NCI-H128 (cell line): ENCODE data around the gene PIMREG.
"Not testable (repeated sequence)": the region's sequence is repeated elsewhere in the genome, so short reads cannot be mapped to it uniquely, and the experiment has no call there.

Experiments
- DNase-seq: peaks from one replicate; lab custom pipeline; 2025; ENCODE audit not compliant: unreplicated experiment; lab: John Stamatoyannopoulos, UW

Gene PIMREG

DNA sequence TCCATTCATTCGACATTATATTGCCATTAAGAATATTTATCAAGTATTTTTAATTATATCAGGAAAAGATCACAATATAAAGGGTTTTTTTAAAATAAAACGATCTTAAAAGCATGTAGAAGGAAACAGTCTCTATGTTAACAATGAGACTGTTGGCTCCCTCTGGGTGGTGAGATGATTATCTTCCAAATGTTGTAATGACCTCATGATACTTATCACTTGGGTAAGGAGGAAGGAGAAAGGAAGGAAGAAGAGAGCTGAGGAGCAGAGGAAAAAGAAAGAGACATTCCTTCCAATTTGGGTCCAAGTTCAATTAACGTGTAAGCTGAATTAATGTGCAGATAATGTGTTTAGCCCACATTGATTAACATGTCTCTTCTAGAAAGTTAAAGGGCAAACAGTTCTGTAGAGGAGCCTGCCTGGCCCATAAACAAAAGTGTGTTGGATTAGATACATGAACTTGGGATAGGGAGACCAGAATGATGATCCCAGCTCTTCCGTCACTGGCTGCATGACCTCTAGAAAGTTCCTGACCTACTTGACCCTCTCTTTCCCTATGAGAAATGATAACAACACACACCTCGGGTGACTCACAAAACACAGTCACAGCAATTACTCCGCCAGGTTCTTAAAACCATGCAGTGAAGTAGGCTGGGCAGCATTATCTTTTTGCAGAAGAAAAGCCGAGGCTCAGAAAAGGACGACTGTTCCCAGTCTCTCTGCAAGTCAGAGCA, 32.0 kb downstream of the PIMREG start:
- DNase-seq = no peak

DNA sequence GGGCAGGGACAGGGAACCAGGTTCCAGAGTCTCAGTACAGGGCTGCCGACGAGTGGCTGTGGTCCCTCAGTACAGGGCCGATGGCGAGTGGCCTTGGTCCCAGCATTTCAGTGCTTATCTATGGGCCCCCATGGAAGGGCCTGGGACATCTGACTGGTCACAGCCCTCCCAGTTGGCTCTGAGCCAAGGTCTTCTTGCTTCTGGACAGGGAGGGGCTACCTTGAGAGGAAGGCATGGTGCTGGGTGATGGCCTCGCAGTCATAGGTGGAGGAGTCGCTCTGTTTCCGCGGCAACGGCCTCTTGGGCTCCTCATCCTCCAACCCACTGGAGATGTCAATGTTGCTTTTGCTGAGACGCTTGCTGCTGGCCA, 32.5 kb downstream of the PIMREG start:
- no peak for DNase-seq

DNA sequence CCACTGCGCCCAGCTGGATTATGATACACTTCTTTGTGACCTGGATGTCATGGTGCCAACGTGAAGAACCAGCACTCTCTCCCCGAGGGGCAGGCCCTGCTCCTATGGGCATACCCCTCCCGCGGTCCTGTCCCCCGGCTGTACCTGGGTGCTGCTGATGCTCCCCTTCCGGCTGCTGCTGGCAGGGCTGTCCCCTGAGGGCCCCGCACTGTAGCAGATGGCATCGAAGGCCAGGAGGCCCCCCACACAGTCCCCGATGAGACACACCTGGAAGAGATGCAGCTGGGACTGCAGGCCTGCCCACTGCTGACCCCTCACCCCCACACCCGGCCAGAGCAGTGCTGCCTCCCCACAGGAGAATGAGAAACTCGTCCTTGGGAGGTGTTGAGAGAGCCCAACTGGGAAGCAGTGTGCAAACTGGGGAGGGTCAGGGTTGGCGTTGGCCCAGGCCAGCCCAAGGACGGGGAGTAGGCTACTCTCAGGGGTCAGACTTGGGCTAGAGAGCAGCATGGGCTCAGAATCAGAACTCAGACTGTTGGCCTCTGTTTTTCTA, 33.7 kb downstream of the PIMREG start:
- DNase-seq = no peak

DNA sequence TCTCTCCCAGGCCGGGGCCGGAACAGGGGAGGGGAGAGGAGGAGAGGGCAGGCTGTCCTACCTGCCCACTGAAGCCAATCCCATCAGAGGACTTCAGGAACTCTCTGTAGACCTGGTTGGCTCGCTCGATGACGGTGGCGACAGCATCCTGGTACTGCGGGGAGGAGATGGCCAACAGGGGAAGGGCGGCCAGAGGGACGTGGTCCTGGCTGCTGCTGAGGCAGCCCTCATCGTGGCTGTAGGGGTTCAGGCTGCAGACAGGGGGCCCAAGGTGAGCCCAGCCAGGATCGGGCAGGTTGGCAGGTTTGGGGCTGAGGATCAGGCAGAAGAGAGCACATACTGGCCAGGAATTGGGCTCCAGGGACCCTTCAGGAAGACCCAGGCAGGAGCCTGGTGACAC, 34.2 kb downstream of the PIMREG start:
- DNase-seq = no peak

DNA sequence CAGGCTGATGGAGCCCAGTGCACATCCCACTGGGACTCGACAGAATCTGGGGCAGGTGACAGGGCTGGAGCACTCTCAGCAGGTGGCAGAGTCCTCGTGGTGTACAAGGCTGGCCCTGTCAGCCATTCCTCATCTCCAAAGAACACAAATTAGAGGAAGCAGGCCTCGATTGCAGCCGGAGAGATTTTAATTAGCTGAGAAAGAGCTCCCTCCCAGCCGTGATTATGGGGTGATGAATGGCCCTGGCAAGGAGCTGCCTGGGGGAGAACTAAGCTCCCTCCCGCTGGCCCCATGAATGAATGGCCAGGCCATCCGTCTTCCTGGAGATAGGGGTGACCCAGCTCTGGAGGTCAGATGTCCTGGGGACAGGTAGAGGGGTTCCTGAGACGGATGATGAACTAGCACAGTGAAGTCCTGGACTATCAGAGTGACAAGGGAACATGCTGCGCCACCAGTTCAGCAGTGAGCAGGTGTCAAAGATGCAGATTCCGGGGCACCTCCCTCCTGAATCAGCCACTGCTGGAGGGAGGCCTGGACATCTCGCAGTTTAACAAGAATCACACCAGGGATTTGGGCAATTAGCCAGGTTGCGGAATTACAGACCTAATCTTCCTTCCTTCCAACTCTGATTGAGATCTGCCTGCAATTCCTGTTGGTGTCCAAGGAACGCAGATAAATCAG, 35.5 kb downstream of the PIMREG start:
- no peak for DNase-seq

DNA sequence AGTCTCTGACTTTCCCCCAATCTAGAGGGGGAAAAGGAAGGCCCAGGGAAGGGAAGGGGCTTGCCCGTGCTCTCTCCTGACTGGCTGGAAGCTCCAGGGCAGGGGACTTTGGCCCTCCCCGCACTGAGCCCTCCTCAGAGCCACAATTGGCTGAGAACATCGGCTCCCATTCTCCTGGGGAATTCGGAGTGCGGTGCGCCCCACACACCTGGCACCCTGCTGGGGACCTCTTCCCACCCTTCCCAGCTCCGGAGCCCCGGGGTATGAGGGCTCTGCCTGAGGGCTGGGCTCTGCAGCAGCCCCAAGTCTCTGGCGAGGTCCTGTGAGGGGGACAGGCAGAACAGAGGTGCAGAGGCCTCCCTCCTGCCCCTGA, 36.0 kb downstream of the PIMREG start:
- DNase-seq = no peak

DNA sequence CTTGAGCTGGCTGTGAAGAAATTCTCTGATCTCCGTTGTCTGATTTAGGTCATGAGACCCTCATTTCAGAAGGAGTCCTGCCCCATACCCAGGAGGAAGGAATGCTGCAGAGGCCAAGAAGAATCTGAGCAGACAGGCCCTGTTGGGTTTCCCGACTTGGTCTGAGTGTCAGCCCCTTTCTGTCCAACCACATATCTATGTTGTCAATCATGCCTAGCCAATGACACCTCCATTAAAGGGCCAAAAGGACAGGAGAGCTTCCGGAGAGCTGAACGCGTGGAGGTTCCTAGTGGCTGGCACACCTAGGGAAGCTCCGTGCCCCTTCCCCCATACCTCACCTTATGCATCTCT, 37.8 kb downstream of the PIMREG start:
- no peak for DNase-seq

DNA sequence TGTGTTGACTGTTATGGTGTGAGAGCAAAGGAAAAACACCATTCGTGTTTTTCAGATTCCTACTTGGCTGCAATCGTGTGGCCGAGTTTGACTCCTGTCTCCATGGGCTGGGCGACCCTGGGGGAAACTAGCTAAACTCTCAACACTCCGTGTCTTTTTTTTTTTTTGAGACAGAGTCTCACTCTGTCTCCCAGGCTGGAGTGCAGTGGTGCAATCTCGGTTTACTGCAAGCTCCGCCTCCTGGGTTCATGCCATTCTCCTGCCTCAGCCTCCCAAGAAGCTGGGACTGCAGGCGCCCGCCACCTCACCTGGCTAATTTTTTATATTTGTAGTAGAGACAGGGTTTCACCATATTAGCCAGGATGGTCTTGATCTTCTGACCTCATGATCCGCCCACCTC, 38.5 kb downstream of the PIMREG start:
- DNase-seq = not testable (repeated sequence)

DNA sequence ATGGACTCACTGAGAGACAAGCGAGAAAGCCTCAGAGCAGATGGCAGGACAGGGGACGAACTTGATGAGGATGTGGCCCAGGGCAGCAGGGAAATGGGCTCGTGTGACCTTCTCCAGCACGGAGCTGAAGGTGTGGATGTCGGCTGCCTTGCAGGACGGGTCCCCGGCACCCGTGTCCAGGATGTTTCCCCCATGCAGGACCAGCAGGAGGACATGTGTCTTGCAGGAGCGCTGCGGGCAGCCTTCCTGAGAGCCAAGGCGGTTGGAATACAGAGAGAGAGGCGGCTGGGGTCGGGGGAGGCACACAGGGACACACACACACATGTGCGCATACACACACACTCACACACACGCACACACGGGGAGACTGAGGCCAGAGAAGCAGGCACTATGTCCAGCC, 39.3 kb downstream of the PIMREG start:
- DNase-seq = no peak

DNA sequence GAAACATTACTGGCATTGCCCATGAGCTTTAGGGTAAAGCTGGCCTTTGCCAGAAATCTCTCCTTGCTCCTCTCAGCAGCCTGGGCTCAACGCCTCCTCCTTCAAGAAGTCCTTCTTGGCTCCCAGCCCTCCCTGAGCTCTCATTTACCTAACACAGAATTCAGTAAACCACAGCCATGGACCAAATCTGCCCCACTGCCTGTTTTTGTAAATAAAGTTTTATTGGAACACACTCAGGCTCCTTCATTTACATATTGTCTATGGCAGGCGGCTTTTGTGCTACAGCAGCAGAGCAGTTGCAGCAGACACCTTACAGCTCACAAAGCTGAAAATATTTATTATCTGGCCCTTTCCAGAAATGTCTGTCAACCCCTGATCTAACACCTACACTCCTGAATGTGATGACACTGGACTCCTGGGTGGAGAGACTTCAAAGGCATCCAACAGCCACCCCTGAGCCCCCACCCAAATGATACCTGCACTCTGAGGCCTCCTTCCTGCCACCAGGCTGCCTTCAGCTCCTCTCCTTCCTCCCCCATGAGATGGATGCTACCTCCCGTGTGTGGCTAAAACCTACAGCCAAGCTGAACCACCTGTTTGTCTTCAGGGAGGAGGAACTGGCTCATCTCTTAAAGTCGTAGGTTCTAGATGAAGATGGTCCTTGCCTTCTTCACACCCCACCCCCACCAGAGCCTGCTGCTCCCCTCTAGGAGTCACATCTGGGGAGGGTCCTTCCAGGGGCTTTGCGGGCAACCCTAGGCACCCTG, 41.6 kb downstream of the PIMREG start:
- no peak for DNase-seq

DNA sequence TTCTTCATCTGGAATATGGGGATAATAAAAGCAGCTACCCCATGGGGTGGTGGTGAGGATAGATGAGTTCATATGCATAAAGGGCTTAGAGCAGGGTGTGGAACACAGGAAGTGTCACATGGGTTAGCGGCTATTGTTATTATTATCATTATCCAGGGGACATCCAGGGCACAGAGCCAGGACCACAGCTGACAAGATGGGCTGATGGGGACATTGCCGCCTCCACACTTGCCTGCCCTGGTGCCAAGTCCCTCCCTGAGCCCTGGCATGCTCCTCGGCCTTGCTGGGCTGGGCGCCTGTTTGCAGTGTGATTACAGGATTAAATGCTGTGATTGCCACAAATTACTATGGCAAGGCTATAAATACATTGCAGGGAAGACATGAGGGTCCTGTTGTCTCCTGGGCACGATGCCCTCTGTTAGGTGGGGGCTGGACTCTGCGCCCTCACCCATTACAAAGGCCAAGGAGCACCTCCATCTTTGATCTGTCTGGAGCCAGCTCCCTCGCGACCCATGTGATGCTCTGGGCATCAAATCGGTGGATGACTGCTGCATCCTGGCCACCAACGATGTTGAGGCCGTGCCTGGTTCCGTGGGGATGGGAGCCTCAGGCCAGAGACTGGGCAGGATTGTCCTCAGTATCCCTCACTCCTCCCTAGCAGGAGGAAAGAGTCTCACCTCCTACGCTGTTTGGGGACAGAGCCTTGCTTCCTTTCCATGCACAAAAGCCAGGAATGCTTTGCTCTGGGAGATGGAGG, 43.2 kb downstream of the PIMREG start:
- no peak for DNase-seq

DNA sequence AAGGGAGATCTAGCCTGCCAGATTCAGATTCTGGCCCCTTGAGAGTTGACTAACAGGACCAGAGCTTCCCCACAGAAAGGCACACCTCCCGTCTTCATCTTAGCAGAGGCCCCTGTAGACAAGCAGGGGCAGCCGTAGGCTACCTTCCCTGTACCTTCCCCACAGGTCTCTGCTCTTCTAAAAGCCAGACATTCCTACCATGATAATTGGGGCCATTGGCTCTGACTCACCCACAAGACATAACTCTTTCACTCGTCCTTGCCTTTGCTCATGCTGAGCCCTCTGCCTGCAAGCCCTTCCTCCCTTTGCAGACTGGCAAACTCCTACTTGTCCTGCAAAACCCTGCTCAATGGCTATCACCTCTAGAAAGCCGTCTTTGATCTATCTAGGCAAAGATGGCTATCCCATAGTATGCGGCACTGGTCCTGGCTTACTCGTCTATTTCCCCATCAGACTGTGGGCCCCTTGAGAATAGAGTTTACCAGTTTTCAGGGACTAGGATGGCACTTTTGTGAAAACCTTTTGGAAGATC, 43.8 kb downstream of the PIMREG start:
- DNase-seq = no peak

DNA sequence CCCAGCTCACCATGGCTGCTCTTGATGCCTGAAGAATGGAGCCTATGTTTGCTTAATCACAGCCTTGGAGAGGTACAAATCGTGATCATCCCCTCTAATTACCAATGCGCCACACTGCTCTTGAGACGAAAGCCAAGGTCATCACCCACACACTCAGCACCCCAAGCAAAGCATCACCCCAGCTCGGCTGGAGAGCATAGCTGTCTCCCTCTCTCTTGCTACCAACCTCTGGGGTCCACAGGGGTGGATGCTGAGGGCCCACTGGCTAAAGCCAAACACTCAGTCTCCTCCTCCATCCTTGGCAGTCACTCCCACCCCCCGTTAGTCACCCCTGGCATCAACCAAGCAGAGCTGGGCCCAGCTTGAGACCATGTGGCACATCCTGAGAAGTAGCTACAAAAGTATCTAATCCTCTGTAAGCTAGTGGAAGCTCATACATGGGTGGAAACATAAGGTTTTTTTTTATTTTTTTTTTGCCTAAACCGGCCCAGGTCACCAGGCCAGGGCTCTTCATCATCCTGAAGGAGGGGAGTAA, 44.8 kb downstream of the PIMREG start:
- DNase-seq = no peak

DNA sequence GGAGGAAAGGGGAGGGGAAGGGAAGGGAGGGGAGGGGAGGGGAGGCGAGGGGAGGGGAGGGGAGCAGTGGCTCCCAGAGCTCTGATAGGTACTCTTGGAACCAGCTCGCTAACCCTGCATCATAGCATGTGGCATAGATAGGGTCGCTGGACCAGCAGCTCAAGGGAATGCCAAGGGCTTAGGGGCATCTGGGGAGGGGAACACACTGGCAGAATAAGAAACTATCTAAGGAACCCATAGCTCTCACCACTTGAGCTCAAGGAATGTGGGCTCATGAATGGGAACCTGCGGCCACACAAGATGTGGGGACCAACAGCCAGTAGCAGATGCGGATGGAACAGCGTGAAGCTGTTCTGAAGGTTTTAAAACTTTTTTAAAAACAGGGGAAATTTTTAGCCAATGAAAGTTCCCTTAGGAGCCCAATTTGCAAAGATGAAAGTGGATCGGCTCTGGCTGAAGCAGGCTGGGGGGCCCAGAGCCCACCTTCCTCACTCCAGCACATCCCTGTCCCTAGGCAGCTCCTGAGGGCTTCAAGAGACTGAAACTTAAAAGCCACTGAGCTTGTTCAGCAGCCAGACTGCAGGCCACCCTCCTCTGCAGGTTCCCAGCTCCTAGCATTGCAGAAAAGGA, 46.9 kb downstream of the PIMREG start:
- DNase-seq = no peak

DNA sequence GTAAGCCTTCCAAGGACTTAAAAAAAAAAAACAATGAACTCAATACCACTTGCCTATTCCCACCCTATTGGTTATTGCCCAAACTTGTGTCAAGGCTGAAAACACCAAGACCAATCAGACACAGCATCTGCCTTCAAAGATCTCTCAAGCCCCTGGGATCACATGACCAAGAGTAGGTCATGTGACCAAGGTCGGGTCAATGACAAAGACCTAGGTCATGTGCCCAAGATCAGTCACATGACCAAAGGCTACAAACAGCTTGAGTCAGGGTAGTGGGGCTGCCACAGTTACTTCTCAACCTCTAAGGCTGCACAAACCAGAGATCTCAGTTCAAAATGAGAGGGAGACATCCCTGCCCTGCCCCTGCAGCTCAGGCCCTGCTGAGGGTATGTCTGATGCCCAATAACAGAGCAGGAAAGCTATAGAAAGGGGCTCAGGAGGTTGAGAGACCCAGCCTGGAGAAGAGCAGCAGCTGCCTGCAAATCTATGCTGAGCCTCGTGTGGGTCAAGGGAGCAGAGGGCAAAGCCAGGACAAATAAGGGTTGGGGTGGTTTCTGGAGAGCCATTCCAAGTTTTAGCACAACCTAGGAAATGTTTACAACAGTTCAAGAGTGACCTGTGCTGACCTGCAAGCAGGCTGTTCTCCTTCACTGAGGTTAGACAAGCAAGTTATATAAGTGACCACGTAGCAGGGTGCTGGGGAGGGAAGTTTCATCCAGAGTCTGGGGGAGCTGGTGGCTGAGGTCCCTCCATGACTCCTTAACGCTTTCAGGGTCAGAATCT, 48.8 kb downstream of the PIMREG start:
- DNase-seq = no peak

DNA sequence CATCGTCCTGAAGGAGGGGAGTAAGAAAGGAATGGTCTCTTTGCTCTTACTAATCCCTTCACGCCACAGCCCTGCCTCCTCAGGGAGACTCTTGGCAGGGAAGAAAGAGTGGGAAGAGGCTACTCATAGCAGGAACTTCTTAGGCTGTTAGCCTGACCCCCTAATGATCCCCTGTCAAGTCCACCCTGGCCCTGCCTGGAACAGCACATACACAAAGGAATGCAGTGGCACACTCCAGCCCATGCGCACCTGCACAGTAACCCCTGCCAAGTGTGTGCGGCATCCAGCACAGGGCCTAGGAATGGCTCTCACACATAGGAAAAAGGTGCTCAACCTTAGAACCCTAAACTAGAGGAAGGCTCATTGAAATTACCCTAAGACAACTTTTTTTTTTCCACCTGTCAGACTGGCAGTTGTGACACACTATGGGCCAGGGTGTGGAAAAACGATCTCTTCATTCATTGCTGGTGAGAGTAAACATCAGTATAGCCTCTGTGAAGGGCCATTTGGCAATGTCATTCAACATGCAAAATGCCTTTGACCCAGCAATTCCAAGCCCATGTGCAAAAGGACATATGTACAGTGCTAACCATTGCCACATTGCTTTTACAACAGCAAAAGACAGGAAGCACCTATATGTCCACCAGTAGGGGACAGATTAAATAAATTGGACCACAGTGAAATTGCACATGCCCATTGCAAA, 50.1 kb downstream of the PIMREG start:
- no peak for DNase-seq

DNA sequence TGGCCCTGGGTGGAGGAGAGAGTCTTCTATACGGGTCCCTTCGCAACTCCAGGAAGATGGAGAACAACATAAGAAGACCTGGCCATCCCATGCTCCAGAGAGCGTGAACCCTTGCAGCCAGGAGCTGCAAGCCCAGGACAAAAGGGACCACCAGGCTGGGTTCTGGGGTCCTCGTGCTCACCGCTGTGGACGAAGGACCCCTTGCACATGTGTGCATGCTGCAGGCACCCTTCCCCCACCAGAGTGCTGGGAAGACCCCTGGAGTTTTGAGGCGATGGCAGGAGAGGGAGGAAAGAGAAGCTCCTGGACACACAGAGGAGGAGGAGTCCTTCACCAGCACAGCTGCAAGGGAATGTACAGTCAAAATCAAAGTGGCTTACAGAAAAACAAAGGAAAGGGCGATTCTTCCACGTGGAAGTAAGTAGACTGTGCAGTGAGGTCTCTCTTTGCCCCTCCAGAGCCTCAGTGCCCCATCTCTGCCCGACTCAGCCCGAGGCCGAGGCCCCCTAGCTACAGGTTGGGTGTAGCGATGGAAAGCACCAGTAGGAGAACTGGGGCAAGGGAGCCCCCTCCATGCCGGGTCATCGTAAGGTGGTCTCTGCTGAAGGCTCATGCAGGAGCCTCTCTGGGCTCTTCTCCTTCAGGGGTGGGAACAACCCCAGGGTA, 51.3 kb downstream of the PIMREG start:
- no peak for DNase-seq

DNA sequence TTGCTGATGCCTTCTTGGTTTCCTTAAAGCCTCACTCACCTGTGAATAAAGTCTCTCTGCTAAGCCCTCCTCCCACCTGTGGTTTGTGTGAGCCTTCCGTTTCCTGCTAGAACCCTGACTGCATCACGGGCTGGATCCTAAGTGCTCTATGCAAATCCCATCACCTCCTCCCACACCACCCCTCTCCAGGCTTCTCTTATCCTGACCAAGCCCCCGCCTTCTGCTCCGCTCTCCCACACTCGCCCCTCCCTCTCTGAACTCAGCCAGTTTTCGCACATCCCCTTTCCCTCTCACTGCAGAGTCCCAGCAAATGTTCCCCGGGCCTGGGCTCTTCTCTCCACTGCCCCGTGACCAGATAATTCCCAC, 51.8 kb downstream of the PIMREG start:
- no peak for DNase-seq
